ENCODE data around the gene CFAP46. TPM values are rescaled to one million over a fixed set of nuclear protein-coding genes. Genes with fewer than 3 reads are reported as not detected.

The CFAP46 gene
- total RNA-seq, 2 experiments from 2014 or later: not detected

DNA sequence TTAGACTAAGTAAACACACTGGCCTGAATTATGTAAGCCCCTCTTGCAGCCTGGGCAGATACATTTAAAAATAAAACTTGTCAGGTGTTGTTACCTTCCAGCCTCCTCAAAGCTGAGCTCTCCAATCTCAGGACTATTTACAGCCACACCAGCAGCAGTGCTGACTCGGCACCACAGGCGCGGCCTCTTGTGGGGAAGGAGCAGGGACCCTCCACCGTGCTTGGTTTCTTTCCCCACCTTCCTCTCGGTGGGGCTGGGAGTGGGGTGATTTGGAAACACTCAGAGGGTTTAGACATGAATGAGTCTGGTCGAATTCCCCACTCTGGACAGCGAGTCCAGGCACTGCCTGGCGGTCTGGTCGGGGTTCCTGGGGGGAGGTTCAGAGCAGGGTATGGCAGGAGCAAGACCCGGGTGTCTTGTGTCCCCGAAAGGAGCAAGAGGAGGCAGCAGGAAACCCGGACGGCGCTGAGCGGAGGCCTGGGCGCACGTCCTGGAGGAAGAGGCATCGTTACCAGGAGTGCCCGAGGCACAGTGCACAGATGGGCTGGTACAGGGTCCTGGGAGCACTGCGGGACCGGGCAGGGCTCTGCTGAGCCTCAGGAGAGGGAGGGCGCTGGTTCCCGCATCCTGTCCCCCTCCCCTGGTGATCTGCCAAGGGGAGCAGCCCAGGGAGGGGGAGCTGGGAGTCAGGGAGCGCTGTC is 29.2 kb upstream of the CFAP46 start:
- Mint-ChIP-seq H3K4me3 (no peak overlapping the region), H3K27ac (no peak overlapping the region), H3K4me1 (ENCODE audit: low read depth) (no peaks in the 10 kb centered on the region), H3K27me3 (peaks cover 21% of the 10 kb centered on the region), H3K9me3 (no peaks in the 10 kb centered on the region), H3K36me3 (ENCODE audit: low read depth) (no peaks in the 10 kb centered on the region)
- POLR2A ChIA-PET: no interaction called here
- no peak overlapping the region for H3K27ac ChIP-seq (ENCODE audit: low read depth in 1 of 2, low read length in 2 of 2)
- TF ChIP-seq, protein P1, sequence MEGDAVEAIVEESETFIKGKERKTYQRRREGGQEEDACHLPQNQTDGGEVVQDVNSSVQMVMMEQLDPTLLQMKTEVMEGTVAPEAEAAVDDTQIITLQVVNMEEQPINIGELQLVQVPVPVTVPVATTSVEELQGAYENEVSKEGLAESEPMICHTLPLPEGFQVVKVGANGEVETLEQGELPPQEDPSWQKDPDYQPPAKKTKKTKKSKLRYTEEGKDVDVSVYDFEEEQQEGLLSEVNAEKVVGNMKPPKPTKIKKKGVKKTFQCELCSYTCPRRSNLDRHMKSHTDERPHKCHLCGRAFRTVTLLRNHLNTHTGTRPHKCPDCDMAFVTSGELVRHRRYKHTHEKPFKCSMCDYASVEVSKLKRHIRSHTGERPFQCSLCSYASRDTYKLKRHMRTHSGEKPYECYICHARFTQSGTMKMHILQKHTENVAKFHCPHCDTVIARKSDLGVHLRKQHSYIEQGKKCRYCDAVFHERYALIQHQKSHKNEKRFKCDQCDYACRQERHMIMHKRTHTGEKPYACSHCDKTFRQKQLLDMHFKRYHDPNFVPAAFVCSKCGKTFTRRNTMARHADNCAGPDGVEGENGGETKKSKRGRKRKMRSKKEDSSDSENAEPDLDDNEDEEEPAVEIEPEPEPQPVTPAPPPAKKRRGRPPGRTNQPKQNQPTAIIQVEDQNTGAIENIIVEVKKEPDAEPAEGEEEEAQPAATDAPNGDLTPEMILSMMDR (IDR thresholded peaks at IDR 0.05): no peak
- intact Hi-C loops (cut with DNase I, micrococcal nuclease): no loop called here
- H3K4me1 ChIP-seq (ENCODE audit: insufficient read depth, low read length): no peaks in the 10 kb centered on the region
- H3K4me3 ChIP-seq (ENCODE audit: low read length): no peak overlapping the region
- DNase-seq (peak in 1 of 14 experiments; percentile 30), ATAC-seq (ENCODE audit: poor library complexity) (no peak)
- CTCF ChIA-PET: no interaction called here
- H3K27me3 ChIP-seq (ENCODE audit: control insufficient read depth in 1 of 2, insufficient read depth in 2 of 2, low read length in 2 of 2): peaks cover 4 to 6% of the 10 kb centered on the region in 2 experiments
- H3K9me3 ChIP-seq (ENCODE audit: control insufficient read depth in 1 of 2, insufficient read depth in 1 of 2, low read length in 2 of 2): peaks cover 0 to 35% of the 10 kb centered on the region in 2 experiments
- H3K36me3 ChIP-seq (ENCODE audit: insufficient read depth, low read length): no peaks in the 10 kb centered on the region

DNA sequence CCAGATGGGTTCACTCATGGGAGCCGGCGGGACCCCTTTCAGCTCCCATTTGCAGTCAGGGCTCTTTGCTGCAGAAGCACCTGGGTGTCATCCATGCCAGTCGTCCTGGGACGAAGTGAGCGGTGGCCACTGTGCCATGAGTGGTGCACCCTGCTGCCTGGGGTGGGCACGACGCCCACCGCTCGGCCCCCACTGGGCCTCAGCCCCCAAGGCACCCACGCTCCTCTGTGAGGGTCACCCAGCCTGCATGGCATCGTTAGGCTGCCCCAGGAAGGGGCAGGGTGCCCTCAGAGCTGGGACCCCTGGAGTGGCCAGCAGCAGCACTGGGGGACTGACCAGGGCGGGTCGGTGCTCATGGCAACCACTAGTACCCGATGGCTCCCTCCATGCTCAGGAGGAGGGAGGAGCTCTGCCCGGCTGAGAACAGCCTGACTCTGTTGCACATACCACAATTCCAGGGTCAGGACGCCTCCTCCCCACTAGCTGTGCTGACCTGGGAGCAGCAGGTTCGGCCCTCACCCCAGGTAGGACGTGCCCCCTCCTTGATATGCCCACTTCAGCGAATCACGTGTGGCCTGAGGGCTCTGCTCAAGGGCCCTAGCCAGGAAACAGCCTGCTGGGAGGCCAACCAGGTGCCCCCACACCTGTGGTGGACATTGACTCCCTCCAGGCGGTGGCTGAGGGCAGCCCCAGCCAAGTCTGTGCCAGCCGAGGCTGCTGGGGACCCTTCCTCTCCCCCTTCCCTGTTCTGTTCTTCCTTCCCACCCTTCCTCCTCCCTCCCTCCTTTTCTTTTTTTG is 28.5 kb upstream of the CFAP46 start:
- no peak overlapping the region for H3K27ac Mint-ChIP-seq
- Histone ChIP-seq H3K36me3 (ENCODE audit: insufficient read depth, low read length) (no peaks in the 10 kb centered on the region), H3K4me3 (ENCODE audit: low read length) (no peak overlapping the region), H3K9me3 (ENCODE audit: control insufficient read depth in 1 of 2, insufficient read depth in 1 of 2, low read length in 2 of 2) (peaks cover 0 to 35% of the 10 kb centered on the region in 2 experiments), H3K4me1 (ENCODE audit: insufficient read depth, low read length) (no peaks in the 10 kb centered on the region), H3K27me3 (ENCODE audit: control insufficient read depth in 1 of 2, insufficient read depth in 2 of 2, low read length in 2 of 2) (peaks cover 6 to 7% of the 10 kb centered on the region in 2 experiments), H3K27ac (ENCODE audit: low read depth in 1 of 2, low read length in 2 of 2) (no peak overlapping the region)
- no peaks in the 10 kb centered on the region for H3K9me3 Mint-ChIP-seq
- H3K4me1 Mint-ChIP-seq (ENCODE audit: low read depth): no peaks in the 10 kb centered on the region
- TF ChIP-seq, protein P1 (IDR thresholded peaks at IDR 0.05): no peak
- DNase-seq: no peak
- intact Hi-C loops (cut with DNase I, micrococcal nuclease): no loop called here
- ChIA-PET POLR2A (no interaction called here), CTCF (no interaction called here)
- H3K36me3 Mint-ChIP-seq (ENCODE audit: low read depth): no peaks in the 10 kb centered on the region
- peaks cover 28% of the 10 kb centered on the region for H3K27me3 Mint-ChIP-seq
- ATAC-seq (ENCODE audit: poor library complexity): no peak
- no peak overlapping the region for H3K4me3 Mint-ChIP-seq

DNA sequence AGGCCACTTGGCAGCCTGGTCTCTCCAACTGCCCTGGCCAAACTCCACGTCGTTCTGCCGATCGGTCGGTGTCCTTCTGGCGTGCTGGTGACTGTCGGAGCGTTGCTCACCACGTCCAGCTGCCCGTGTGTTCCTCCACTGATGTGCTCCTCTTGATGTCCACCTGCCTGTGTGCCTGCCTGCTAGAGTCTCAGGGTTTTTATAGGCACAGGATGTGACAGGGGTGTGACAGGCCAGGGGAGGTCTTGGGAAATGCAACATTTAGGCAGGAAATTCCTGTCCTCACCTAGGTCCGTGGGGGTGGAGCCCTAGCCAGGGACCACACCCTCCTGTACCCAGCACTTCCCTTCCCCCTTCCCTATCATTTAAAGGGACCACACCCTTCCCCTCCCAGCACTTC is 25.2 kb upstream of the CFAP46 start:
- Histone ChIP-seq H3K36me3 (ENCODE audit: insufficient read depth, low read length) (no peaks in the 10 kb centered on the region), H3K4me3 (ENCODE audit: low read length) (no peak overlapping the region), H3K27me3 (ENCODE audit: control insufficient read depth in 1 of 2, insufficient read depth in 2 of 2, low read length in 2 of 2) (peaks cover 6 to 9% of the 10 kb centered on the region in 2 experiments), H3K27ac (ENCODE audit: low read depth in 1 of 2, low read length in 2 of 2) (no peak overlapping the region), H3K9me3 (ENCODE audit: control insufficient read depth in 1 of 2, insufficient read depth in 1 of 2, low read length in 2 of 2) (peaks cover 0 to 23% of the 10 kb centered on the region in 2 experiments), H3K4me1 (ENCODE audit: insufficient read depth, low read length) (peaks cover 5% of the 10 kb centered on the region)
- DNase-seq (no peak), ATAC-seq (ENCODE audit: poor library complexity) (no peak)
- no peak overlapping the region for H3K4me3 Mint-ChIP-seq
- TF ChIP-seq, protein P1 (IDR thresholded peaks at IDR 0.05): no peak
- CTCF ChIA-PET: no interaction called here
- no peaks in the 10 kb centered on the region for H3K9me3 Mint-ChIP-seq
- H3K27ac Mint-ChIP-seq: no peak overlapping the region
- H3K27me3 Mint-ChIP-seq: peaks cover 28% of the 10 kb centered on the region
- peaks cover 6% of the 10 kb centered on the region for H3K4me1 Mint-ChIP-seq (ENCODE audit: low read depth)
- POLR2A ChIA-PET: no interaction called here
- intact Hi-C loops (cut with DNase I, micrococcal nuclease): no loop called here
- H3K36me3 Mint-ChIP-seq (ENCODE audit: low read depth): no peaks in the 10 kb centered on the region
